ENCODE data around the gene GOSR1.

DNA sequence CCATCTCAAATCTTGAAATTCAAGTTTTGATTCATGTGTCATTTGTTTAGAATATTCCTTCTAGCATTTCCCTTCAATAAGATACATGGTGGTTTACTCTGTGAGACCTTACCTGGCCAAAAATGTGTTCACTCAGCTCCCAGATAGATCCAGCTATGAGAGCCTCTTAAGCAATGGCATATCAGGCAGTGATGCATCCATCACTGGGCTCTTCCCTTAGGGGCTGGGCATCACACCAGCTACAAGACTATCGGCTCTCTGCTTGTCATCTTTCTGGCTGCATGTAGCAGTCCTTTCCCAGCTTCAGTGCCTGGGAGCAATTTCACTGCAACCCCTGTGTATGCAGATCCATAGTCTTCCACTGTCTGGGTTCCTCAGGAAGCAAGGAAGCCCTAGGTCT is 40.6 kb downstream of the GOSR1 start:
- TF ChIP-seq FOXS1 (CRISPR knock-in tag; IDR thresholded peaks at IDR 0.05) (no peak), POLR2AphosphoS2 (conservative IDR thresholded peaks at IDR 0.05; ENCODE audit: low read length) (no peak), CTCF (IDR thresholded peaks at IDR 0.05) (no peak), EHMT2 (IDR thresholded peaks at IDR 0.05; ENCODE audit: low read depth) (no peak), NPAS2 (CRISPR knock-in tag; IDR thresholded peaks at IDR 0.05; ENCODE audit: borderline replicate concordance) (no peak), RFX5 (IDR thresholded peaks at IDR 0.05) (no peak), HMGXB4 (CRISPR knock-in tag; IDR thresholded peaks at IDR 0.05; ENCODE audit: borderline replicate concordance) (no peak), JUNB (IDR thresholded peaks at IDR 0.05) (no peak), CHD4 (IDR thresholded peaks at IDR 0.05; ENCODE audit: borderline replicate concordance) (no peak), FOSL2 (IDR thresholded peaks at IDR 0.05) (no peak), FOSL2 (CRISPR knock-in tag; IDR thresholded peaks at IDR 0.05) (no peak), HDAC2 (IDR thresholded peaks at IDR 0.05) (no peak), MAFK (IDR thresholded peaks at IDR 0.05; ENCODE audit: partially characterized antibody) (no peak)
- TF ChIP-seq, protein P1, sequence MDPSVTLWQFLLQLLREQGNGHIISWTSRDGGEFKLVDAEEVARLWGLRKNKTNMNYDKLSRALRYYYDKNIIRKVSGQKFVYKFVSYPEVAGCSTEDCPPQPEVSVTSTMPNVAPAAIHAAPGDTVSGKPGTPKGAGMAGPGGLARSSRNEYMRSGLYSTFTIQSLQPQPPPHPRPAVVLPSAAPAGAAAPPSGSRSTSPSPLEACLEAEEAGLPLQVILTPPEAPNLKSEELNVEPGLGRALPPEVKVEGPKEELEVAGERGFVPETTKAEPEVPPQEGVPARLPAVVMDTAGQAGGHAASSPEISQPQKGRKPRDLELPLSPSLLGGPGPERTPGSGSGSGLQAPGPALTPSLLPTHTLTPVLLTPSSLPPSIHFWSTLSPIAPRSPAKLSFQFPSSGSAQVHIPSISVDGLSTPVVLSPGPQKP (IDR thresholded peaks at IDR 0.05; ENCODE audit: low read depth, low read length) = no peak
- TF ChIP-seq, protein P2, sequence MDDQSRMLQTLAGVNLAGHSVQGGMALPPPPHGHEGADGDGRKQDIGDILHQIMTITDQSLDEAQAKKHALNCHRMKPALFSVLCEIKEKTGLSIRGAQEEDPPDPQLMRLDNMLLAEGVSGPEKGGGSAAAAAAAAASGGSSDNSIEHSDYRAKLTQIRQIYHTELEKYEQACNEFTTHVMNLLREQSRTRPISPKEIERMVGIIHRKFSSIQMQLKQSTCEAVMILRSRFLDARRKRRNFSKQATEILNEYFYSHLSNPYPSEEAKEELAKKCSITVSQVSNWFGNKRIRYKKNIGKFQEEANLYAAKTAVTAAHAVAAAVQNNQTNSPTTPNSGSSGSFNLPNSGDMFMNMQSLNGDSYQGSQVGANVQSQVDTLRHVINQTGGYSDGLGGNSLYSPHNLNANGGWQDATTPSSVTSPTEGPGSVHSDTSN (IDR thresholded peaks at IDR 0.05) = no peak
